HepG2 (cell line): ENCODE results near the gene CAMK4. TPM values are rescaled to one million over a fixed set of nuclear protein-coding genes. Genes with fewer than 3 reads are reported as not detected.

Experiments used
- ARNT2 ChIP-seq: sonication (generic); formaldehyde crosslinking; IDR thresholded peaks from 2 replicates; pipeline ENCODE4 v1.8.0; 2022; ENCODE audit warnings: mild to moderate bottlenecking, low read depth, missing genetic modification reagents, moderate library complexity
- ATAD3A ChIP-seq: sonication (generic); formaldehyde crosslinking; IDR thresholded peaks from 2 replicates; pipeline ENCODE4 v1.4.0; 2020; ENCODE audit warnings: missing genetic modification reagents
- EED ChIP-seq: sonication (generic); formaldehyde crosslinking; IDR thresholded peaks from 2 replicates; pipeline ENCODE4 v1.5.0; 2020; ENCODE audit warnings: mild to moderate bottlenecking, missing genetic modification reagents
- ESRRA ChIP-seq: sonication (generic); formaldehyde crosslinking; IDR thresholded peaks from 2 replicates; pipeline ENCODE4 v1.5.1; 2020; ENCODE audit warnings: mild to moderate bottlenecking, low read depth, missing genetic modification reagents
- GPN1 ChIP-seq: sonication (generic); formaldehyde crosslinking; IDR thresholded peaks from 2 replicates; pipeline ENCODE4 v1.5.1; 2020; ENCODE audit warnings: missing genetic modification reagents, borderline replicate concordance
- HHEX ChIP-seq: IDR thresholded peaks from 2 replicates; pipeline ENCODE4 v1.6.1; 2016; ENCODE audit warnings: control low read depth
- JUNB ChIP-seq: sonication (generic); formaldehyde crosslinking; IDR thresholded peaks from 2 replicates; pipeline ENCODE4 v1.8.0; 2022; ENCODE audit warnings: missing genetic modification reagents, mild to moderate bottlenecking, borderline replicate concordance
- NFE2L2 ChIP-seq: fragments of 150-350 bp; IDR thresholded peaks from 2 replicates; pipeline ENCODE4 v1.6.1; 2014; ENCODE audit warnings: low read length
- NONO ChIP-seq, 2 experiments: fragments of 450-650 bp in 1 of 2; sonication (generic) in 1 of 2; formaldehyde crosslinking in 1 of 2; IDR thresholded peaks in 1 of 2; conservative IDR thresholded peaks in 1 of 2; 2 replicates each; pipeline versions ENCODE4 v1.6.1 to v1.8.0; 2017 to 2022; ENCODE audit warnings: mild to moderate bottlenecking in 1 of 2, missing genetic modification reagents in 1 of 2, moderate library complexity in 1 of 2
- ONECUT2 ChIP-seq: sonication (generic); formaldehyde crosslinking; IDR thresholded peaks from 2 replicates; pipeline ENCODE4 v1.4.0; 2020; ENCODE audit warnings: missing genetic modification reagents
- SNAPC2 ChIP-seq: sonication (generic); formaldehyde crosslinking; IDR thresholded peaks from 2 replicates; pipeline ENCODE4 v1.8.1; 2022; ENCODE audit warnings: mild to moderate bottlenecking, missing genetic modification reagents
- TBX2 ChIP-seq: sonication (generic); formaldehyde crosslinking; IDR thresholded peaks from 2 replicates; pipeline ENCODE4 v1.5.0; 2020; ENCODE audit warnings: missing genetic modification reagents, mild to moderate bottlenecking, borderline replicate concordance
- TOPORS ChIP-seq: sonication (generic); formaldehyde crosslinking; IDR thresholded peaks from 2 replicates; pipeline ENCODE4 v1.8.0; 2023; ENCODE audit warnings: mild to moderate bottlenecking, missing genetic modification reagents
- ZNF251 ChIP-seq: sonication (generic); formaldehyde crosslinking; IDR thresholded peaks from 2 replicates; pipeline ENCODE4 v1.9.0; 2021; ENCODE audit warnings: mild to moderate bottlenecking, missing genetic modification reagents
- ZNF264 ChIP-seq: sonication (generic); formaldehyde crosslinking; IDR thresholded peaks from 2 replicates; pipeline ENCODE4 v1.4.0; 2020; ENCODE audit warnings: missing genetic modification reagents
- ZNF274 ChIP-seq: sonication (generic); formaldehyde crosslinking; IDR thresholded peaks from 2 replicates; pipeline ENCODE4 v1.5.1; 2020; ENCODE audit warnings: mild to moderate bottlenecking, missing genetic modification reagents
- ZNF558 ChIP-seq: sonication (generic); formaldehyde crosslinking; IDR thresholded peaks from 2 replicates; pipeline ENCODE4 v1.9.0; 2022; ENCODE audit warnings: mild to moderate bottlenecking, missing genetic modification reagents, borderline replicate concordance
- ZNF605 ChIP-seq: sonication (generic); formaldehyde crosslinking; IDR thresholded peaks from 2 replicates; pipeline ENCODE4 v1.8.0; 2022; ENCODE audit warnings: mild to moderate bottlenecking, missing genetic modification reagents
- polyA plus RNA-seq, 8 experiments: library from polyadenylated mRNA; depleted of rRNA in 3 of 8; stranded (reverse) in 7 of 8; unstranded in 1 of 8; fragments of >200 nt; fragmentation: Illumina TruSeq in 4 of 8; extraction: Trizol in 4 of 8; gene quantifications; 2 replicates each; pipeline versions ENCODE4 v1.2.1 to v1.2.3, GENCODE V29; 2011 to 2016; ENCODE audit warnings: low read depth in 4 of 8, missing spikeins in 1 of 8, mixed read lengths in 1 of 8; ENCODE audit not compliant: insufficient read depth in 1 of 8
- total RNA-seq, 5 experiments: library from RNA; depleted of rRNA; stranded (reverse); fragments of >200 nt; fragmentation: Illumina TruSeq; extraction: Trizol; gene quantifications; 2 replicates each; pipeline ENCODE4 v1.2.3, GENCODE V29; 2016; ENCODE audit warnings: low read depth in 1 of 5
- TF ChIP-seq, protein P1 (sequence below): sonication (generic); formaldehyde crosslinking; IDR thresholded peaks from 2 replicates; pipeline ENCODE4 v1.4.0; 2020; ENCODE audit warnings: missing genetic modification reagents, mild to moderate bottlenecking, borderline replicate concordance
- TF ChIP-seq, protein P2 (sequence below): sonication (generic); formaldehyde crosslinking; IDR thresholded peaks from 2 replicates; pipeline ENCODE4 v1.5.0; 2020; ENCODE audit warnings: missing genetic modification reagents, mild to moderate bottlenecking, borderline replicate concordance
- TF ChIP-seq, protein P3 (sequence below): sonication (generic); formaldehyde crosslinking; IDR thresholded peaks from 2 replicates; pipeline ENCODE4 v1.5.1; 2020; ENCODE audit warnings: mild to moderate bottlenecking, missing genetic modification reagents, borderline replicate concordance
- TF ChIP-seq, protein P4 (sequence below): sonication (generic); formaldehyde crosslinking; IDR thresholded peaks from 2 replicates; pipeline ENCODE4 v1.9.0; 2021; ENCODE audit warnings: missing genetic modification reagents, borderline replicate concordance
- TF ChIP-seq, protein P5 (sequence below): sonication (generic); formaldehyde crosslinking; IDR thresholded peaks from 2 replicates; pipeline ENCODE4 v1.5.0; 2020; ENCODE audit warnings: mild to moderate bottlenecking, missing genetic modification reagents
- TF ChIP-seq, protein P6 (sequence below): IDR thresholded peaks from 2 replicates; pipeline ENCODE4 v1.6.1; 2016; ENCODE audit warnings: missing genetic modification reagents, missing compliant biosample characterization

The CAMK4 gene
- total and polyA plus RNA-seq, 2 of the 13 experiments (the other 11 are each of a cell fraction or from before 2014, with no cell fraction given), result not detected

DNA sequence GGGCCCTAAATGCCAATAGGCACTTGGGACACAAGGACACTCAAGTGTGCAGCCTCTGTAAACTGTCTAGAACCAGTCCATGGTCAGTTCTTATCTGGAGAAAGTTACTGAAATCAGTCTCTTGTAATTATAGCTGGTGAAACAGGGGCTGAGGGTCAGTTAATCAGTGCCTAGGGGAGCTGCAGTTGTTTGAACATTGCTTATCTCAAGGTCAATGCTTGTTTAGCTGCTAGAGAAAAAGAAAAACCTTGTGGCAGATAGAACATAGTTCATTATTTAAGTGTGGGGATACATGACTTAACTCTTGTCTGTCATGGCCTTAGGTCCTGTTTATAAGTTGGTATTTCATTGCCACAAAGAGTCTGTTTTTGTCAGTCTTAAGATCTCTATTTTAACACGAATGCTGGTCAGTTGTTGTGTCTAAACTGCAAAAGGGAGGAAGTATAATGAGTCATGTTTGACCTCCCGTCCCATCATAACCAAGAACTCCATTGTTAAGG is 180.1 kb downstream of the CAMK4 start (continued):
- TF ChIP-seq ONECUT2 (CRISPR knock-in tag) (no peak), ZNF558 (CRISPR knock-in tag) (no peak), ZNF605 (no peak), ESRRA (CRISPR knock-in tag) (0 out of 2 replicates have a peak, but pooled peaks have one; percentile 54), ZNF264 (CRISPR knock-in tag) (peak; percentile 66; the same call in 1 of the 2 replicates), SNAPC2 (CRISPR knock-in tag) (no peak), NFE2L2 (no peak), EED (no peak), TOPORS (CRISPR knock-in tag) (no peak), NONO (IDR thresholded peaks at IDR 0.05) (no peak), NONO (CRISPR knock-in tag; conservative IDR thresholded peaks at IDR 0.05) (peak; percentile 34; the same call in 1 of the 2 replicates), ATAD3A (CRISPR knock-in tag) (no peak), ZNF251 (CRISPR knock-in tag) (no peak), JUNB (CRISPR knock-in tag) (no peak), ZNF274 (CRISPR knock-in tag) (no peak), TBX2 (CRISPR knock-in tag) (no peak; the same call in 1 of the 2 replicates), GPN1 (CRISPR knock-in tag) (no peak), ARNT2 (no peak), HHEX (CRISPR knock-in tag) (0 out of 2 replicates have a peak, but pooled peaks have one; percentile 6)
- TF ChIP-seq, protein P1, sequence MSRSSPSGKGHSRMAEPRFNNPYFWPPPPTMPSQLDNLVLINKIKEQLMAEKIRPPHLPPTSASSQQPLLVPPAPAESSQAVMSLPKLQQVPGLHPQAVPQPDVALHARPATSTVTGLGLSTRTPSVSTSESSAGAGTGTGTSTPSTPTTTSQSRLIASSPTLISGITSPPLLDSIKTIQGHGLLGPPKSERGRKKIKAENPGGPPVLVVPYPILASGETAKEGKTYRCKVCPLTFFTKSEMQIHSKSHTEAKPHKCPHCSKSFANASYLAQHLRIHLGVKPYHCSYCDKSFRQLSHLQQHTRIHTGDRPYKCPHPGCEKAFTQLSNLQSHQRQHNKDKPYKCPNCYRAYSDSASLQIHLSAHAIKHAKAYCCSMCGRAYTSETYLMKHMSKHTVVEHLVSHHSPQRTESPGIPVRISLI (CRISPR knock-in tag), result no peak
- TF ChIP-seq, protein P2, sequence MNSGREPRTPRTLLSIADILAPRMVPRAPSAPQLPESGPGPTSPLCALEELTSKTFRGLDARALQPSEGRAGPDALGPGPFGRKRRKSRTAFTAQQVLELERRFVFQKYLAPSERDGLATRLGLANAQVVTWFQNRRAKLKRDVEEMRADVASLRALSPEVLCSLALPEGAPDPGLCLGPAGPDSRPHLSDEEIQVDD (CRISPR knock-in tag), result no peak
- TF ChIP-seq, protein P3, sequence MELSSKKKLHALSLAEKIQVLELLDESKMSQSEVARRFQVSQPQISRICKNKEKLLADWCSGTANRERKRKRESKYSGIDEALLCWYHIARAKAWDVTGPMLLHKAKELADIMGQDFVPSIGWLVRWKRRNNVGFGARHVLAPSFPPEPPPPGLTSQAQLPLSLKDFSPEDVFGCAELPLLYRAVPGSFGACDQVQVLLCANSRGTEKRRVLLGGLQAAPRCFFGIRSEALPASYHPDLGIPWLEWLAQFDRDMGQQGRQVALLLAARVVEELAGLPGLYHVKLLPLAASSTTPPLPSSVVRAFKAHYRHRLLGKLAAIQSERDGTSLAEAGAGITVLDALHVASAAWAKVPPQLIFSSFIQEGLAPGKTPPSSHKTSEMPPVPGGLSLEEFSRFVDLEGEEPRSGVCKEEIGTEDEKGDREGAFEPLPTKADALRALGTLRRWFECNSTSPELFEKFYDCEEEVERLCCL (CRISPR knock-in tag), result no peak
- TF ChIP-seq, protein P4, sequence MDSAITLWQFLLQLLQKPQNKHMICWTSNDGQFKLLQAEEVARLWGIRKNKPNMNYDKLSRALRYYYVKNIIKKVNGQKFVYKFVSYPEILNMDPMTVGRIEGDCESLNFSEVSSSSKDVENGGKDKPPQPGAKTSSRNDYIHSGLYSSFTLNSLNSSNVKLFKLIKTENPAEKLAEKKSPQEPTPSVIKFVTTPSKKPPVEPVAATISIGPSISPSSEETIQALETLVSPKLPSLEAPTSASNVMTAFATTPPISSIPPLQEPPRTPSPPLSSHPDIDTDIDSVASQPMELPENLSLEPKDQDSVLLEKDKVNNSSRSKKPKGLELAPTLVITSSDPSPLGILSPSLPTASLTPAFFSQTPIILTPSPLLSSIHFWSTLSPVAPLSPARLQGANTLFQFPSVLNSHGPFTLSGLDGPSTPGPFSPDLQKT (CRISPR knock-in tag), result no peak
- TF ChIP-seq, protein P5, sequence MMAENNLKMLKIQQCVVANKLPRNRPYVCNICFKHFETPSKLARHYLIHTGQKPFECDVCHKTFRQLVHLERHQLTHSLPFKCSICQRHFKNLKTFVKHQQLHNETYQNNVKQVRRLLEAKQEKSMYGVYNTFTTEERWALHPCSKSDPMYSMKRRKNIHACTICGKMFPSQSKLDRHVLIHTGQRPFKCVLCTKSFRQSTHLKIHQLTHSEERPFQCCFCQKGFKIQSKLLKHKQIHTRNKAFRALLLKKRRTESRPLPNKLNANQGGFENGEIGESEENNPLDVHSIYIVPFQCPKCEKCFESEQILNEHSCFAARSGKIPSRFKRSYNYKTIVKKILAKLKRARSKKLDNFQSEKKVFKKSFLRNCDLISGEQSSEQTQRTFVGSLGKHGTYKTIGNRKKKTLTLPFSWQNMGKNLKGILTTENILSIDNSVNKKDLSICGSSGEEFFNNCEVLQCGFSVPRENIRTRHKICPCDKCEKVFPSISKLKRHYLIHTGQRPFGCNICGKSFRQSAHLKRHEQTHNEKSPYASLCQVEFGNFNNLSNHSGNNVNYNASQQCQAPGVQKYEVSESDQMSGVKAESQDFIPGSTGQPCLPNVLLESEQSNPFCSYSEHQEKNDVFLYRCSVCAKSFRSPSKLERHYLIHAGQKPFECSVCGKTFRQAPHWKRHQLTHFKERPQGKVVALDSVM, result no peak
- TF ChIP-seq, protein P6, sequence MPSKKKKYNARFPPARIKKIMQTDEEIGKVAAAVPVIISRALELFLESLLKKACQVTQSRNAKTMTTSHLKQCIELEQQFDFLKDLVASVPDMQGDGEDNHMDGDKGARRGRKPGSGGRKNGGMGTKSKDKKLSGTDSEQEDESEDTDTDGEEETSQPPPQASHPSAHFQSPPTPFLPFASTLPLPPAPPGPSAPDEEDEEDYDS (CRISPR knock-in tag), result no peak
